Endothelial cell of umbilical vein (primary cell): ENCODE data around the gene RAB5IF. TPM values are rescaled to one million over a fixed set of nuclear protein-coding genes. Genes with fewer than 3 reads are reported as not detected.

Source experiments
- BruUV-seq: library from RNA; stranded (reverse); fragments of 400-500 nt; replicated peaks from 2 replicates; lab custom pipeline; 2021; lab: Mats Ljungman, UMichigan
- CTCF ChIA-PET: fragments of 300-600, 350-600 bp; sonication (Branson Sonifier 250); formaldehyde crosslinking; loops from one replicate; lab custom pipeline; 2021; ENCODE audit warnings: antibody characterized with exemption, inconsistent platforms; lab: Charles Lee
- POLR2A ChIA-PET: fragments of 300-600, 350-600 bp; sonication (Branson Sonifier 250); formaldehyde crosslinking; loops from one replicate; lab custom pipeline; 2021; ENCODE audit warnings: antibody characterized with exemption, inconsistent platforms; lab: Charles Lee
- DNase-seq: peaks from one replicate; pipeline ENCODE4 v3.0.0-alpha.2; 2011; ENCODE audit warnings: low read depth, low spot score
- FAIRE-seq: peaks from 2 replicates; lab custom pipeline; 2011; peaks lifted over from hg19 to GRCh38; lab: Jason Lieb, UNC
- H2AFZ ChIP-seq: 2 replicates; pipeline ENCODE4 v1.6.0; 2012; ENCODE audit warnings: low read depth, low read length, control low read depth, inconsistent platforms
- H3K27ac ChIP-seq: 2 replicates; pipeline ENCODE4 v1.5.1; 2011; ENCODE audit warnings: low read depth, mild to moderate bottlenecking, control low read depth, low read length, moderate library complexity; ENCODE audit not compliant: insufficient read depth
- H3K27me3 ChIP-seq, 2 experiments: 2 replicates each; pipeline versions ENCODE4 v1.6.0 to v1.6.1; 2011; ENCODE audit warnings: low read length in 2 of 2, mixed read lengths in 1 of 2; ENCODE audit not compliant: control insufficient read depth in 2 of 2, insufficient read depth in 2 of 2
- H3K36me3 ChIP-seq, 2 experiments: 2 replicates in 1 of 2; 3 replicates in 1 of 2; pipeline ENCODE4 v1.5.1; 2011; ENCODE audit warnings: low read length in 2 of 2, mild to moderate bottlenecking in 1 of 2, moderate library complexity in 1 of 2; ENCODE audit not compliant: control insufficient read depth in 2 of 2, insufficient read depth in 2 of 2; ENCODE audit errors: extremely low read depth in 1 of 2
- H3K4me1 ChIP-seq: 3 replicates; pipeline ENCODE4 v1.5.1; 2011; ENCODE audit warnings: mild to moderate bottlenecking, low read length; ENCODE audit not compliant: control insufficient read depth, insufficient read depth; ENCODE audit errors: extremely low read depth
- H3K4me2 ChIP-seq: 2 replicates; pipeline ENCODE4 v1.6.1; 2011; ENCODE audit warnings: low read length, control low read depth, mixed read lengths; ENCODE audit not compliant: insufficient read depth
- H3K4me3 ChIP-seq, 3 experiments: fragments of 200-600 bp in 1 of 3; sonication (generic), shearing (Covaris generic) in 1 of 3; replicated peaks in 1 of 3; 2 replicates each; pipeline ENCODE4 v1.5.1; 2011 to 2016; ENCODE audit warnings: control low read depth in 3 of 3, low read length in 3 of 3, mild to moderate bottlenecking in 2 of 3, inconsistent platforms in 1 of 3, low read depth in 1 of 3, moderate library complexity in 1 of 3; ENCODE audit not compliant: insufficient read depth in 1 of 3
- H3K79me2 ChIP-seq: 2 replicates; pipeline ENCODE4 v1.6.0; 2012; ENCODE audit warnings: low read length, inconsistent platforms; ENCODE audit not compliant: control insufficient read depth, insufficient read depth
- H3K9ac ChIP-seq: replicated peaks from 2 replicates; pipeline ENCODE3; 2011; ENCODE audit warnings: low read length, control low read depth; ENCODE audit not compliant: insufficient read depth; ENCODE audit errors: extremely low read depth
- H3K9me1 ChIP-seq: replicated peaks from 3 replicates; pipeline ENCODE4 v1.6.0; 2011; ENCODE audit warnings: mild to moderate bottlenecking, low read length; ENCODE audit not compliant: control insufficient read depth, insufficient read depth; ENCODE audit errors: extremely low read depth
- H3K9me3 ChIP-seq: replicated peaks from 2 replicates; pipeline ENCODE4 v1.5.1; 2012; ENCODE audit warnings: low read length, inconsistent platforms; ENCODE audit not compliant: control insufficient read depth, insufficient read depth
- H4K20me1 ChIP-seq: replicated peaks from 2 replicates; pipeline ENCODE3; 2011; ENCODE audit warnings: mild to moderate bottlenecking, low read length; ENCODE audit not compliant: control insufficient read depth, insufficient read depth; ENCODE audit errors: extremely low read depth
- CTCF ChIP-seq, 2 donors: IDR thresholded peaks; 1 replicate in 1 of 2; 2 replicates in 1 of 2; pipeline ENCODE4 v1.5.1; 2011; ENCODE audit warnings: low read length in 2 of 2, mild to moderate bottlenecking in 2 of 2, moderate library complexity in 2 of 2, control low read depth in 1 of 2, inconsistent platforms in 1 of 2, low read depth in 1 of 2; ENCODE audit not compliant: insufficient read depth in 1 of 2; ENCODE audit errors: extremely low read depth in 1 of 2
- EZH2 ChIP-seq: IDR thresholded peaks from 2 replicates; pipeline ENCODE4 v1.6.1; 2012; ENCODE audit warnings: borderline replicate concordance, low read depth, mild to moderate bottlenecking, moderate library complexity, low read length, inconsistent platforms; ENCODE audit not compliant: severe bottlenecking
- FOS ChIP-seq: IDR thresholded peaks from 2 replicates; pipeline ENCODE4 v1.6.1; 2011; ENCODE audit warnings: mild to moderate bottlenecking, low read length, moderate library complexity, borderline replicate concordance; ENCODE audit not compliant: insufficient read depth
- GATA2 ChIP-seq: IDR thresholded peaks from 2 replicates; pipeline ENCODE4 v1.7.0; 2011; ENCODE audit warnings: low read depth, mild to moderate bottlenecking, moderate library complexity, mixed read lengths, low read length; ENCODE audit not compliant: insufficient read length, insufficient read depth
- JUN ChIP-seq: IDR thresholded peaks from 2 replicates; pipeline ENCODE4 v1.6.1; 2011; ENCODE audit warnings: borderline replicate concordance, low read depth; ENCODE audit not compliant: insufficient read length, insufficient read depth
- MAX ChIP-seq: IDR thresholded peaks from 2 replicates; pipeline ENCODE4 v1.6.1; 2011; ENCODE audit not compliant: insufficient read depth, insufficient read length
- MYC ChIP-seq: IDR thresholded peaks from one replicate; pipeline ENCODE4 v1.6.1; 2011; ENCODE audit warnings: mild to moderate bottlenecking, low read depth, low read length
- POLR2A ChIP-seq: IDR thresholded peaks from 2 replicates; pipeline ENCODE4 v1.6.1; 2012; ENCODE audit warnings: low read depth, mild to moderate bottlenecking, control low read depth, low read length
- POLR2AphosphoS5 ChIP-seq: IDR thresholded peaks from 2 replicates; pipeline ENCODE4 v1.6.1; 2012; ENCODE audit warnings: low read depth, mild to moderate bottlenecking, control low read depth, low read length, moderate library complexity; ENCODE audit not compliant: insufficient read depth
- dilution Hi-C: fragments of 300-500 bp; cut with MboI; formaldehyde crosslinking; loops from one replicate; pipeline ENCODE4 v1.15.0; 2019; ENCODE audit warnings: low sequenced_read_pairs; ENCODE audit not compliant: extremely low pct_ligation_motif_present
- intact Hi-C: fragments of 100-400 bp; cut with micrococcal nuclease; formaldehyde crosslinking; loops from one replicate; pipeline ENCODE4 v1.10.0; 2022
- polyA plus RNA-seq, 4 experiments: library from polyadenylated mRNA; depleted of rRNA in 3 of 4; stranded (reverse) in 3 of 4; unstranded in 1 of 4; fragments of >200 nt; gene quantifications; 2 replicates each; pipeline versions ENCODE4 v1.2.1 to v1.2.3, GENCODE V29; 2011 to 2012; ENCODE audit warnings: missing spikeins in 1 of 4
- total RNA-seq: library from RNA; stranded (reverse); gene quantifications from 2 replicates; pipeline ENCODE4 v1.2.3, GENCODE V29; 2021

RAB5IF gene
- total and polyA plus RNA-seq, 2 donors (not counting 3 experiments of a cell fraction or from before 2014, with no cell fraction given), result 113 to 162 TPM

- intact Hi-C loops (no loop called here), dilution Hi-C loops (no loop called here)
- Histone ChIP-seq H3K9me1 (no peaks in the 10 kb centered on the region), H2AFZ (no peak overlapping the region), H3K9me3 (no peaks in the 10 kb centered on the region), H3K9ac (no peak overlapping the region), H3K27me3 (no peaks in the 10 kb centered on the region), H3K4me1 (no peaks in the 10 kb centered on the region), H3K27ac (no peak overlapping the region), H3K4me2 (no peak overlapping the region), H4K20me1 (no peaks in the 10 kb centered on the region), H3K4me3 (no peak overlapping the region), H3K36me3 (peaks cover 5 to 11% of the 10 kb centered on the region in 2 experiments), H3K79me2 (no peaks in the 10 kb centered on the region)
- CTCF ChIA-PET, result interaction anchor here (2.4 kb wide), 1 partner anchor 10 kb away, joined by 7 read pairs; no protein-coding TSS in a partner anchor
- FAIRE-seq (no peak), DNase-seq (no peak)
- TF ChIP-seq MAX (no peak), FOS (no peak), JUN (no peak), MYC (no peak), POLR2AphosphoS5 (no peak), EZH2 (no peak), POLR2A (no peak), GATA2 (no peak), CTCF (IDR thresholded peaks at IDR 0.05; ENCODE audit: extremely low read depth in 1 of 2, insufficient read depth in 1 of 2, low read depth in 1 of 2, low read length in 2 of 2) (no peak)
- POLR2A ChIA-PET, result no interaction called here
- no TSS peak for BruUV-seq
Observed at GRCh38 chr20:36585410-36586125, 20.0 kb upstream of the RAB5IF start.
